Measurements from ENCODE around the gene TMPRSS6.

TMPRSS6 gene

DNA sequence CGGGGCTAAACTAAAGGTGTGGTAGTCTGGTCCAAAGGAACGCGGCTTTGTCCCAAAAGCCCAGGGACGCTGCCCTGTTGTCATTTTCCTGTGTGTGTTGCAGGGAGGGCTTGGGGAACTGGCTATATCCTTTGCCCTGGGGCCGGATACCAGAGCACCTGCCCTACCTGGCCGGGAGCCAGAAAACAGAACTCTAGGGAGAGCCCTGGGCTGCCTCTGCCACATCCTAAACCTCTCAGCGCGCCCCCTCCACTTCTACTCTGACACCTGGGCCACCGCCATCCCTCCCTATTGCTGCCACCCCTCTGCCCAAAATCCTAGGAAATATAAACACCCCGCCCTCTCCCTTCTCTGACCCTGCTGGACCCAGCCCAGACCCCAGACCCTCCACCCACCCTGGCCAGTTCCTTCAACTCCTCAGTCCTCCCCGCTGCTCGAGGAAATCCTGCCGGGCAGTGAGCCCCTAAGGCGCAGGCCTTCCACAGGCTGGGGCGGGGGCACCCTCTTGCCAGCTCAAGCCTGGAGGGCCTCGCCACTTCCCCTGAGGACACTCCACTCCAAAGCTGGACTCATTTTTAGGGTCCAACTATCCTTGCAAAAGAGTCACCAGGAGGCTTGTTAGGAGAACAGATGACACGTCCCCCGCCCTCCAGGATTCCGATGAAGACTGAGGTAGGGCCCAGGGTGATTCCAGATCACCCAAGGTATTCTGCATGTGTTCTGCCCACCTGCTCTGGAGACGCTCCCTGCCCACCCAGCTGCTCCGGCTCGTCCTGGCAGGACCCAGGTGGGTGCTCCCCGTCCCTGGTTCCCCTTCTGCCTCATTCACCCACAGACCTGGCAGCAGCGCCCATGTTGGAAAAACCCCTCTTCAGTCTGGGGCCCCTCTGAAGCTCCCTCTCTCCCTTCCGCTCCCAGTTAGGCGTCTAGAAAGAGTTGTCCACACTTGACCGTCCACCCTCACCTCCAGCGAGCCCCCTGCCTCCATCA, 45.8 kb downstream of the TMPRSS6 start:
- DNase-seq, result peak; percentile 88

- DNase-seq, result peak; percentile 4
Observed at GRCh38 chr22:37062702-37063381, 46.7 kb downstream of the TMPRSS6 start.

DNA sequence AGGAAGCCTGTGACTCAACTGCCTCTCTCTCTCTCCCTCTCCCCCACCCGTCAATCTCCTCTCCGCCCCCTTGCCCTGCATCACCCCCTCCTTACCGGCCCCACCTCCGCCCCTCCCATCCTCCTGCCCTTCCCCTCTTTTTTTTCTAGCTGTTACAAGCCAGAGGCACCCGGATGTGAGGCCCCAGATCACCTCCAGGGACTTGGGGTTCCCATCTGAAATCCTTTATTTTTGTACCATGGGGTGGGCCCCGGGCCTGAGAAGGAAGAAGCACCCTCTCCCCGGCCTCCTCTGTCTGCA, 47.2 kb downstream of the TMPRSS6 start:
- DNase-seq, result no peak

DNA sequence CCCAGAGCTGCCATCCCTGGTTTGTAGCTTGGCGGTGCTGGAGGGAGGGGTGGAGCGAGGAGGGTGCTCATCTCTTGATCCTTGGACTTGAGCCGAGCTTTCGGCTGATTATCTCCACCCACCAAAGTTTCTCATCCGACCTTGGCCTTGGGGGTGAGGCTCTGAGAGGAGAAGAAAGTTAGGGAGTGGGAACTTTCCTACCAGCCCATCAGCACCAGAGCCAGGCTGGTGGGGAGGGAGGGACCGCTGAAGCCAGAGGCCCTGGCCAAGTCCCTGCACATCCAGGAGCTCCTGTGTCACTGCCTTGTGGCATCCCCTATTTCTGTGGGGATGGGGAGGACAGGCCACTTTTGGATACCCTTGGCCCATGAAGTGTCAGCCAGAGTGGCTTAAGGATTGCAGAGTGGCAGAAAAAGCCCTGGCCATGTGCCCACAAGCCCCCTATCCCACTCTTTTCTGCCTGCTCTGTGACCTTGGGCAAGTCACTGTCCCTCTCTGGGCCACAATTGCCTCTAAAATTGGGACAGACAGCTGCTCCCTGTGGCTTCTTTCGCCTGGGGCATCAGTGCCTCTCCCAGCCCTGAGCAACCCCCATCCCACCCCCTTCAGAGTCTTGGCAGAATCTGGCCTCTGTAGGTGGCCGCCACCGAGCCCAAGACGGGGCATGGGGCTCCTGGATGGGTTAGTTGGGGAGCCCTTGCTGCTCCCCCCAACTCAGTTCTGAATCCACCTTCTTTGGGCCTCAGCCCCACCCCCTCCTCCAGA, 47.7 kb downstream of the TMPRSS6 start:
- no peak for DNase-seq

- DNase-seq, result peak; percentile 45
Observed at GRCh38 chr22:37060801-37061610, 48.5 kb downstream of the TMPRSS6 start.

DNA sequence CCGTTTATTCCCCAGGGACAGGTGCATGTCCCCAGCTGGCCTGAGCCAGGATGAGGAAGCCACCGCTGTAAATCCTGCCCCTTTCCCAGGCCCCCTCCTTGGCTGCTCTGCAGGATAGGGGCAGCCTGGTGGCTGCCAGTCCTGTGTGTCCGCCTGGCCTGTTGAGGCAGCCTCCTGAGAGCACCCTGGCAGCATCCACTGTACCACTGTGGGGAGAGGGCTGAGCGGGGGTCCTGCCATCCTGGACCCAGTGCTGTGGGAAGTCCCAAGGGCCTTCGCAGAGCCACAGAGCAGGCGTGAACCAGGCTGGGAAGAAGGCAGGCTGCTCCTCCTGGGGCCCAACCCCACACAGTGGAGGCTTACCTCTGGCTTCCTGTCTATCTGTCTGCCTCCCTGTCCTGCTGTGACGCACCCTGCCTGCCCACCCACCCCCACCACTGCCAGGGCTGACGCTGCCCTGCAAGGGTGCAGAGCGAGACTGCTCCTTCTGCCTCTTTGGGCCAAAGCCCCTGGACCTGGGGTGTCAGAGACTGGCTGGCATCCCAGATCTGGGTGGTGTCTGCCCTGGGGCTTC, 49.5 kb downstream of the TMPRSS6 start:
- DNase-seq, result no peak

- DNase-seq, result no peak
Observed at GRCh38 chr22:37058917-37059701, 50.4 kb downstream of the TMPRSS6 start.

DNA sequence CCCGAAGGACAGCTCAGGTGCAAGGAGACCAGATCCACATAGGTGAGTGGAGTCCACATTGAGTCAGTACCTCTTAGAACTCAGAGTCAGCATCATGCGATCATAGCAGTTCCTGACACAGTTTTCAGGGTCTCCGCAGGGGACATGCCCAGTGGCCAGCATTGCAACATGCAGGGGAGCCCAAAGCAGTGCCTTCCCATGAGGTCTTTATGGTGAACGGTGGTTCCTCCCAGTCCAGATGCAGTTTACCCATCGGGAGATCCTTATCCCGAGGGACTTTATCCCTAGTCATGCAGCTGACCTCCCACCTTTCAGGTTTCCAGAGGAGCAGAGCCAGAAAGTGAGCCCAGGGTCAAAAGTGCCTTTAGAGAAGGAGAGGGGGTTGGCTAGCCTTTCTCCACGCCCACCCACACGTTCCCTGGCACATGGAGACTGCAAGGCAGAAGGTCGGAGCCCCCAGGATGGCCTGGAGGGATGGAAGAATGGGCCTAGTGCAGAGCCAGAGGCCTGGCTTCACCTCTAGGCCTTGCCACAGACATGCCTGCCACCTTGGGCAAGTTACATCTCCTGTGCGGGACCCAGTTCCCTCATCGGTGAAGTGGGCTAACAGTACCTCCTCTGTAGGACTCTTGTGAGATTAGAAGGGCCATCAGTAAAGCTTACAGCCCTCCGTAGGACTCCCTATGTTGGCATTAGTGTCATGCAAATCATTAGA, 51.6 kb downstream of the TMPRSS6 start:
- no peak for DNase-seq

- no peak for DNase-seq
Observed at GRCh38 chr22:37057226-37057625, 52.3 kb downstream of the TMPRSS6 start.

DNA sequence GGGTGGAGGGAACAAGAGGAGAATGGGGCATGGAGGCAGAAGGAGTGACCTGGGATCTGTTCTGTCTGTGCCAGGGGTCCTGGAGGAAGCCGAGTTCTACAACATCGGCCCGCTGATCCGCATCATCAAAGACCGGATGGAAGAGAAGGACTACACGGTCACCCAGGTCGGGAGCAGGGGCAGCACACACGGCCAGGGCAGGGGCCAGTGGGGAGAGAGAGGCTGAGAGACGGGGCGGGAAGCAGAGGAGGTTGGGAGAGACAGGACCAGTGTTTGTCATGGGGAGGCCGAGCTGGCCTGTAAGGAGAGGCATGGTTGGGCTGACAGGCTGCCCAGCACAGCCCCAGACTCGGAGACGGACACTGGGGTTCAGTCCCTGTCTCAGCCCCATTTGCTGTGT, 53.3 kb downstream of the TMPRSS6 start:
- no peak for DNase-seq

- DNase-seq, result no peak
Observed at GRCh38 chr22:37054600-37055365, 54.7 kb downstream of the TMPRSS6 start.

GRCh38 chr22:37054056-37054395, 55.5 kb downstream of the TMPRSS6 start:
- no peak for DNase-seq

DNA sequence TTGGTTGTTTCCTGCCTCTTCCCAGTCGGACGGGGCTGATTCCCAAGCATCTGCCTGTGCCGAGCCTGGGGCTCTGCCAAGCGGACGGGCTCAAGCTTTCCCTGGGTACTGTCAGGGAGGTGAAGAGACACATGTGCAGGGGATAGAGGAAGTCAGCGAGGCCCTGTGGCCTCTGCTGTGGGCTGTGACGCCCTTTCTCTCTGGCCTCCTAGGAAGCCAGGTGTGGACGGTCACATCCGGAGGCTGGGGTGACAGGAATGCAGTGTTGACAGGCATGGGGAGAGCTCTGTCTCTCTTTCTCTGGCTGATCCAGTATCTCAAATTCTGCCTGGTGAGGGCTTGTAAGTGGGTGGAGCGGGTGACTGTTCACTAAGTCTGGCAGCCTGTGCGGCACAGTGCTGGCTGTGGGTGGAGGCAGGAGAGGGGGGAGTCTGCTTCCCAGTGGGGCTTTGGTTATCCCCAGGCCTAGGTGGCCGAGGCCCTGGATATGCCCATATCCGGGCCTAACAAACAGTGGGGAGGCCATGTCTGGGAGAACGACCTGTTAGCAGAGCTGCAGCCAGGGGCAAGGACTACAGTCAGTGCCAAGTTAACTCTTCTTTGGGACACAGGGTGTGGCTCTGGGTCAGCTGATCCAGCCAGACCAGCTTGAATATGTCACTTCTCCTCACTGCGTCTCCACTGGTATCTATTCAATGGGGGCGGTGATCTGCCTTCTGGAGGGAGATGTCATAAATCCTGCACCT, 56.0 kb downstream of the TMPRSS6 start:
- DNase-seq, result no peak

- DNase-seq, result no peak
Observed at GRCh38 chr22:37052386-37053309, 56.9 kb downstream of the TMPRSS6 start.

- DNase-seq, result peak; percentile 68
Observed at GRCh38 chr22:37051391-37052385, 57.8 kb downstream of the TMPRSS6 start, which contains the start of gene KCTD17. TSS of gene KCTD17 (plus strand) at chr22:37051742. CDS start at chr22:37051761, 19 bp downstream.

GRCh38 chr22:37050913-37051312, 58.6 kb downstream of the TMPRSS6 start:
- no peak for DNase-seq

DNA sequence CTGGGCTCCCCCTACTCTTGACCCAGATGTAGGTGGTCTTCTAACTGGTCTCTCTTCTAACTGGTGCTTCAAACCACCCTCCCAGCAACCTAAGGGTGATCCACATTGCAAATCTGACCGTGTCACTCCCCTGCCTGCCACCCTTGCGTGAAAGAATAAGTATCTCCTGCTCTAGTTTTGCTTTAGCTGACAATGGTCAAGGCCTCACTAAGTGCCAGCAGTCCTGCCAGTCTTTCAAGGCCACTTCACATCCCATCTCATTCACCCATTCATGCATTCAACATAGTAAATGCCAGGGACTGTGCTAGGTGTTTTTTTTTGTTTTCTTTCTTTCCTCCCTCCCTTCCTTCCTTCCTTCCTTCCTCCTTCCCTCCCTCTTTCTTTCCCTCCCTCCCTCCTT, 60.3 kb downstream of the TMPRSS6 start:
- DNase-seq, result no peak
